OCI-LY7 (cell line): Measurements from ENCODE around the gene KLRF1. TPM values are rescaled to one million over a fixed set of nuclear protein-coding genes. Genes with fewer than 3 reads are reported as not detected.

ENCODE experiments used
- BruUV-seq: library from RNA; stranded (reverse); fragments of 400-500 nt; replicated peaks from 2 replicates; lab custom pipeline; 2021; lab: Mats Ljungman, UMichigan
- CTCF ChIA-PET: fragments of 300-600 bp; sonication (Branson Sonifier 250); formaldehyde crosslinking; loops from one replicate; lab custom pipeline; 2022; ENCODE audit warnings: antibody characterized with exemption; ENCODE audit not compliant: unreplicated experiment; lab: Charles Lee
- POLR2A ChIA-PET: fragments of 300-600 bp; sonication (Branson Sonifier 250); formaldehyde crosslinking; loops from one replicate; lab custom pipeline; 2022; ENCODE audit warnings: antibody characterized with exemption; lab: Charles Lee
- DNase-seq: peaks from one replicate; pipeline ENCODE4 v3.0.0-alpha.2; 2015; ENCODE audit warnings: low spot score
- H2AFZ ChIP-seq: fragments of 200-600 bp; sonication (generic), shearing (Covaris generic); 2 replicates; pipeline ENCODE4 v1.6.1; 2014; ENCODE audit warnings: mild to moderate bottlenecking, antibody characterized with exemption, low read length, moderate library complexity
- H3K27ac ChIP-seq: fragments of 200-600 bp; sonication (generic); 2 replicates; pipeline ENCODE4 v1.5.1; 2014; ENCODE audit warnings: mixed run types, low read depth, mild to moderate bottlenecking, moderate library complexity, low read length, inconsistent platforms; ENCODE audit not compliant: poor library complexity, severe bottlenecking
- H3K36me3 ChIP-seq: fragments of 200-600 bp; sonication (generic); 2 replicates; pipeline ENCODE4 v1.6.1; 2014; ENCODE audit warnings: mild to moderate bottlenecking, antibody characterized with exemption, low read length, moderate library complexity, mixed read lengths; ENCODE audit not compliant: insufficient read depth
- H3K4me1 ChIP-seq: fragments of 200-600 bp; sonication (generic); 2 replicates; pipeline ENCODE4 v1.5.1; 2014; ENCODE audit warnings: mild to moderate bottlenecking, low read length; ENCODE audit not compliant: insufficient read depth, poor library complexity, severe bottlenecking
- H3K4me2 ChIP-seq: fragments of 200-600 bp; sonication (generic); 2 replicates; pipeline ENCODE4 v1.6.1; 2014; ENCODE audit warnings: mild to moderate bottlenecking, low read length
- H3K4me3 ChIP-seq: fragments of 200-600 bp; sonication (generic); 2 replicates; pipeline ENCODE4 v1.5.1; 2014; ENCODE audit warnings: mild to moderate bottlenecking, low read depth, low read length; ENCODE audit not compliant: poor library complexity, severe bottlenecking
- H3K79me2 ChIP-seq: fragments of 200-600 bp; sonication (generic); 2 replicates; pipeline ENCODE4 v1.6.1; 2016; ENCODE audit warnings: low read depth, mild to moderate bottlenecking, low read length, moderate library complexity, mixed read lengths; ENCODE audit not compliant: insufficient read depth
- H3K9me2 ChIP-seq: fragments of 200-600 bp; sonication (generic); 2 replicates; pipeline ENCODE4 v1.6.1; 2016; ENCODE audit warnings: mild to moderate bottlenecking, low read length, mixed read lengths; ENCODE audit not compliant: insufficient read depth
- H3K9me3 ChIP-seq: fragments of 200-600 bp; sonication (generic); 2 replicates; pipeline ENCODE4 v1.6.1; 2014; ENCODE audit warnings: mild to moderate bottlenecking, mixed run types, low read length, mixed read lengths
- H4K20me1 ChIP-seq: fragments of 200-600 bp; sonication (generic); 2 replicates; pipeline ENCODE4 v1.6.1; 2014; ENCODE audit warnings: mild to moderate bottlenecking, antibody characterized with exemption, low read length, moderate library complexity, mixed read lengths; ENCODE audit not compliant: insufficient read depth
- CTCF ChIP-seq: fragments of 200-600 bp; sonication (generic); conservative IDR thresholded peaks from 2 replicates; pipeline ENCODE4 v1.5.1; 2014; ENCODE audit warnings: mild to moderate bottlenecking, antibody characterized with exemption, low read length, moderate library complexity, mixed read lengths
- EZH2phosphoT487 ChIP-seq: fragments of 200-600 bp; sonication (generic); IDR thresholded peaks from 2 replicates; pipeline ENCODE4 v1.6.1; 2018; ENCODE audit warnings: low read depth, borderline replicate concordance, mild to moderate bottlenecking, mixed run types, antibody characterized with exemption, low read length, moderate library complexity, mixed read lengths
- intact Hi-C: fragments of 100-400 bp; cut with micrococcal nuclease; formaldehyde crosslinking; loops from one replicate; pipeline ENCODE4 v1.10.0; 2022; ENCODE audit not compliant: unreplicated experiment
- total RNA-seq, 2 experiments: library from RNA; depleted of rRNA in 1 of 2; stranded (reverse); fragments of >200 nt in 1 of 2; shearing (Covaris generic) in 1 of 2; gene quantifications; 2 replicates each; pipeline ENCODE4 v1.2.3, GENCODE V29; 2014 to 2022

KLRF1 gene
- total RNA-seq, 2 experiments from 2014 or later = not detected

- TF ChIP-seq EZH2phosphoT487 (no peak), CTCF (no peak)
- no peak overlapping the region for H3K27ac ChIP-seq
- no peak overlapping the region for H3K4me3 ChIP-seq
- no peaks in the 10 kb centered on the region for H3K79me2 ChIP-seq
- no peak overlapping the region for H2AFZ ChIP-seq
- peak; percentile 50 for DNase-seq
- BruUV-seq = no TSS peak
- intact Hi-C loops = loop anchor here (10.0 kb wide), 1 partner anchor 469 kb away; no protein-coding TSS in a partner anchor
- ChIA-PET POLR2A (interaction anchor here (0.6 to 4.7 kb wide), 6 partner anchors 32 to 168 kb away, joined by 3 to 25 read pairs (median 4); no protein-coding TSS in a partner anchor), CTCF (interaction anchor here (6.9 kb wide), 1 partner anchor 44 kb away, joined by 65 read pairs; no protein-coding TSS in a partner anchor)
- no peaks in the 10 kb centered on the region for H4K20me1 ChIP-seq
- H3K9me3 ChIP-seq = no peaks in the 10 kb centered on the region
- no peaks in the 10 kb centered on the region for H3K9me2 ChIP-seq
- H3K36me3 ChIP-seq = no peaks in the 10 kb centered on the region
- H3K4me1 ChIP-seq = peaks cover 26% of the 10 kb centered on the region
- H3K4me2 ChIP-seq = peak overlapping the region; percentile 25; the same call in 1 of the 2 replicates
Observed at GRCh38 chr12:9793779-9794395, 33.4 kb upstream of the KLRF1 start.

- H3K27ac ChIP-seq = no peak overlapping the region
- H3K4me2 ChIP-seq = peak overlapping the region; percentile 25; the same call in 1 of the 2 replicates
- H3K4me1 ChIP-seq = peaks cover 26% of the 10 kb centered on the region
- intact Hi-C loops = loop anchor here (5.0 to 10.0 kb wide), 2 partner anchors 162 to 470 kb away; no protein-coding TSS in a partner anchor
- ChIA-PET CTCF (interaction anchor here (1.1 to 6.9 kb wide), 2 partner anchors 36 to 45 kb away, joined by 3 to 65 read pairs; no protein-coding TSS in a partner anchor), POLR2A (interaction anchor here (0.6 to 4.7 kb wide), 8 partner anchors 11 to 167 kb away, joined by 3 to 25 read pairs (median 4); no protein-coding TSS in a partner anchor)
- TF ChIP-seq EZH2phosphoT487 = no peak
- TF ChIP-seq CTCF = no peak
- no TSS peak for BruUV-seq
- H3K9me3 ChIP-seq = no peaks in the 10 kb centered on the region
- no peaks in the 10 kb centered on the region for H4K20me1 ChIP-seq
- H3K79me2 ChIP-seq = no peaks in the 10 kb centered on the region
- H3K36me3 ChIP-seq = no peaks in the 10 kb centered on the region
- DNase-seq = no peak
- H3K4me3 ChIP-seq = no peak overlapping the region
- H3K9me2 ChIP-seq = no peaks in the 10 kb centered on the region
- H2AFZ ChIP-seq = no peak overlapping the region
Observed at GRCh38 chr12:9794484-9795093, 32.7 kb upstream of the KLRF1 start.
